Measurements from ENCODE around the gene ELANE. TPM values are rescaled to one million over a fixed set of nuclear protein-coding genes. Genes with fewer than 3 reads are reported as not detected.

Gene ELANE
- total and polyA plus RNA-seq, 2 donors (not counting 1 experiment from before 2014, with no cell fraction given): 0.48 to 0.66 TPM

- H4K20me1 ChIP-seq (ENCODE audit: control insufficient read depth, extremely low read depth, insufficient read depth, low read length): no peaks in the 10 kb centered on the region
- H3K4me3 ChIP-seq (replicated peaks in 1 of 4; ENCODE audit: control extremely low read depth in 1 of 4, insufficient read depth in 1 of 4, low read depth in 3 of 4, low read length in 4 of 4): no peak overlapping the region
- H2AFZ ChIP-seq (ENCODE audit: low read length): no peak overlapping the region
- H3K79me2 ChIP-seq (ENCODE audit: control insufficient read depth, insufficient read depth, low read length): no peaks in the 10 kb centered on the region
- H3K27me3 ChIP-seq (ENCODE audit: control insufficient read depth, insufficient read depth, low read length): no peaks in the 10 kb centered on the region
- peaks cover 26% of the 10 kb centered on the region for H3K36me3 ChIP-seq (ENCODE audit: control insufficient read depth, insufficient read depth, low read length)
- H3K9me3 ChIP-seq (ENCODE audit: control insufficient read depth, insufficient read depth, low read depth, low read length): no peaks in the 10 kb centered on the region
- no peak overlapping the region for H3K4me2 ChIP-seq (ENCODE audit: extremely low read depth, insufficient read depth, low read length)
- peak; percentile 63 to 78 for DNase-seq (ENCODE audit: low read depth in 2 of 2)
- no peak overlapping the region for H3K9ac ChIP-seq (ENCODE audit: insufficient read depth, low read length)
- peaks cover 11% of the 10 kb centered on the region for H3K4me1 ChIP-seq (ENCODE audit: control insufficient read depth, extremely low read depth, insufficient read depth, low read length)
- TF ChIP-seq EZH2 (IDR thresholded peaks at IDR 0.05; ENCODE audit: low read length, missing control alignments) (no peak), CTCF (conservative IDR thresholded peaks at IDR 0.05 in 1 of 2, IDR thresholded peaks at IDR 0.05 in 1 of 2; ENCODE audit: low read depth in 1 of 2, low read length in 2 of 2) (no peak)
- H3K27ac ChIP-seq (ENCODE audit: insufficient read depth, low read length): no peak overlapping the region
Observed at GRCh38 chr19:870963-871401, 18.9 kb downstream of the ELANE start.

GRCh38 chr19:871446-872265, 19.6 kb downstream of the ELANE start:
- Histone ChIP-seq H3K4me1 (ENCODE audit: control insufficient read depth, extremely low read depth, insufficient read depth, low read length) (peaks cover 11% of the 10 kb centered on the region), H3K4me2 (ENCODE audit: extremely low read depth, insufficient read depth, low read length) (no peak overlapping the region), H3K36me3 (ENCODE audit: control insufficient read depth, insufficient read depth, low read length) (peaks cover 27% of the 10 kb centered on the region), H3K27me3 (ENCODE audit: control insufficient read depth, insufficient read depth, low read length) (no peaks in the 10 kb centered on the region), H3K27ac (ENCODE audit: insufficient read depth, low read length) (no peak overlapping the region), H3K4me3 (replicated peaks in 1 of 4; ENCODE audit: control extremely low read depth in 1 of 4, insufficient read depth in 1 of 4, low read depth in 3 of 4, low read length in 4 of 4) (no peak overlapping the region), H3K9me3 (ENCODE audit: control insufficient read depth, insufficient read depth, low read depth, low read length) (no peaks in the 10 kb centered on the region), H3K79me2 (ENCODE audit: control insufficient read depth, insufficient read depth, low read length) (no peaks in the 10 kb centered on the region), H3K9ac (ENCODE audit: insufficient read depth, low read length) (no peak overlapping the region), H2AFZ (ENCODE audit: low read length) (no peak overlapping the region), H4K20me1 (ENCODE audit: control insufficient read depth, extremely low read depth, insufficient read depth, low read length) (no peaks in the 10 kb centered on the region)
- peak; percentile 41 to 55 for DNase-seq (ENCODE audit: low read depth in 2 of 2)
- TF ChIP-seq CTCF (conservative IDR thresholded peaks at IDR 0.05 in 1 of 2, IDR thresholded peaks at IDR 0.05 in 1 of 2; ENCODE audit: low read depth in 1 of 2, low read length in 2 of 2) (no peak), EZH2 (IDR thresholded peaks at IDR 0.05; ENCODE audit: low read length, missing control alignments) (no peak)

- DNase-seq (ENCODE audit: low read depth in 2 of 2): peak; percentile 68 to 75
- Histone ChIP-seq H3K4me3 (replicated peaks in 1 of 4; ENCODE audit: control extremely low read depth in 1 of 4, insufficient read depth in 1 of 4, low read depth in 3 of 4, low read length in 4 of 4) (no peak overlapping the region), H3K9ac (ENCODE audit: insufficient read depth, low read length) (no peak overlapping the region), H3K79me2 (ENCODE audit: control insufficient read depth, insufficient read depth, low read length) (no peaks in the 10 kb centered on the region), H2AFZ (ENCODE audit: low read length) (no peak overlapping the region), H4K20me1 (ENCODE audit: control insufficient read depth, extremely low read depth, insufficient read depth, low read length) (no peaks in the 10 kb centered on the region), H3K36me3 (ENCODE audit: control insufficient read depth, insufficient read depth, low read length) (peaks cover 29% of the 10 kb centered on the region), H3K4me1 (ENCODE audit: control insufficient read depth, extremely low read depth, insufficient read depth, low read length) (peaks cover 11% of the 10 kb centered on the region), H3K27me3 (ENCODE audit: control insufficient read depth, insufficient read depth, low read length) (no peaks in the 10 kb centered on the region), H3K4me2 (ENCODE audit: extremely low read depth, insufficient read depth, low read length) (no peak overlapping the region), H3K9me3 (ENCODE audit: control insufficient read depth, insufficient read depth, low read depth, low read length) (no peaks in the 10 kb centered on the region), H3K27ac (ENCODE audit: insufficient read depth, low read length) (no peak overlapping the region)
- no peak for TF ChIP-seq EZH2 (IDR thresholded peaks at IDR 0.05; ENCODE audit: low read length, missing control alignments)
- no peak for TF ChIP-seq CTCF (conservative IDR thresholded peaks at IDR 0.05 in 1 of 2, IDR thresholded peaks at IDR 0.05 in 1 of 2; ENCODE audit: low read depth in 1 of 2, low read length in 2 of 2)
Observed at GRCh38 chr19:872266-872951, 20.3 kb downstream of the ELANE start.
